ENCODE data around the gene PROSER3. TPM values are rescaled to one million over a fixed set of nuclear protein-coding genes. Genes with fewer than 3 reads are reported as not detected.
A peak's percentile ranks its signal among the peaks of the same experiment; 100 is the strongest.

The PROSER3 gene
- total RNA-seq, 4 donors from 2014 or later, result 9.6 to 23.8 (median 17.1) TPM

DNA sequence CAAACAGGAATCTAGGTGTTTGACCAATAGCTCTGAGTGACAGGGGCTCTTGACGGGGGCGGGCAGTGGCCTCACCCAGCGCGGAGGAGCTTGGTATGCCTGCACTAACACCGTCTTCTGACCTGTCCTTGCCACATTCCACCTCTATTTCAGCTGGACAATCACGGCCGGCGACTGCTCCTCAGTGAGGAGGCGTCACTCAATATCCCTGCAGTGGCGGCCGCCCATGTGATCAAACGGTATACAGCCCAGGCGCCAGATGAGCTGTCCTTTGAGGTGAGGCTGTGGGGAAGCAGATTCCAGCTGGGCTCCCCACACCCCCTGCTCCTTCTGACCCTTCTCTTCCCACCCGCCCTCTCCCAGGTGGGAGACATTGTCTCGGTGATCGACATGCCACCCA, 22.1 kb downstream of the PROSER3 start:
- TF ChIP-seq POLR2AphosphoS5 (IDR thresholded peaks at IDR 0.05) (no peak), EP300 (IDR thresholded peaks at IDR 0.05) (no peak), POLR2A (IDR thresholded peaks at IDR 0.05) (no peak)
- TF ChIP-seq, protein P1, sequence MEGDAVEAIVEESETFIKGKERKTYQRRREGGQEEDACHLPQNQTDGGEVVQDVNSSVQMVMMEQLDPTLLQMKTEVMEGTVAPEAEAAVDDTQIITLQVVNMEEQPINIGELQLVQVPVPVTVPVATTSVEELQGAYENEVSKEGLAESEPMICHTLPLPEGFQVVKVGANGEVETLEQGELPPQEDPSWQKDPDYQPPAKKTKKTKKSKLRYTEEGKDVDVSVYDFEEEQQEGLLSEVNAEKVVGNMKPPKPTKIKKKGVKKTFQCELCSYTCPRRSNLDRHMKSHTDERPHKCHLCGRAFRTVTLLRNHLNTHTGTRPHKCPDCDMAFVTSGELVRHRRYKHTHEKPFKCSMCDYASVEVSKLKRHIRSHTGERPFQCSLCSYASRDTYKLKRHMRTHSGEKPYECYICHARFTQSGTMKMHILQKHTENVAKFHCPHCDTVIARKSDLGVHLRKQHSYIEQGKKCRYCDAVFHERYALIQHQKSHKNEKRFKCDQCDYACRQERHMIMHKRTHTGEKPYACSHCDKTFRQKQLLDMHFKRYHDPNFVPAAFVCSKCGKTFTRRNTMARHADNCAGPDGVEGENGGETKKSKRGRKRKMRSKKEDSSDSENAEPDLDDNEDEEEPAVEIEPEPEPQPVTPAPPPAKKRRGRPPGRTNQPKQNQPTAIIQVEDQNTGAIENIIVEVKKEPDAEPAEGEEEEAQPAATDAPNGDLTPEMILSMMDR (IDR thresholded peaks at IDR 0.05), result no peak
- H3K27ac ChIP-seq, result no peak overlapping the region
- H3K9me3 ChIP-seq, result no peaks in the 10 kb centered on the region
- no peak for DNase-seq (ENCODE audit: low spot score in 2 of 2)
- H3K36me3 ChIP-seq, result peaks cover 44% of the 10 kb centered on the region
- no peaks in the 10 kb centered on the region for H3K27me3 ChIP-seq
- WGBS, result 95% methylated on average over 13 of the region's 16 CpGs
- H3K4me1 ChIP-seq, result peaks cover 13% of the 10 kb centered on the region
- no peak overlapping the region for H3K4me3 ChIP-seq

DNA sequence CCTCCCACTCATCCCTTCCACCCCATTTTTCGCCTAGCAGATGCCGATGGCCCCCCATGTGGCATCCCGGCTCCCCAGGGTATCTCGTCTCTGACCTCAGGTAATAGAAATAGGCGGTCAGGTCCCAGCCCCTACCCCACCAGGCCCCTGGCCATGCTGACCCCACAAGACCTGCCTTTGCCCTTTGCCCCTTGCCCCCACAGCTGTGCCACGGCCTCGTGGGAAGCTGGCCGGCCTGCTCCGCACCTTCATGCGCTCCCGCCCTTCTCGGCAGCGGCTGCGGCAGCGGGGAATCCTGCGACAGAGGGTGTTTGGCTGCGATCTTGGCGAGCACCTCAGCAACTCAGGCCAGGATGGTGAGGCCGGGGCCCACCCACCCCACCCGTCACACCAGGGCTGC, 22.7 kb downstream of the PROSER3 start:
- TF ChIP-seq POLR2A (IDR thresholded peaks at IDR 0.05) (no peak), POLR2AphosphoS5 (IDR thresholded peaks at IDR 0.05) (no peak), EP300 (IDR thresholded peaks at IDR 0.05) (no peak)
- TF ChIP-seq, protein P1 (IDR thresholded peaks at IDR 0.05), result no peak
- Histone ChIP-seq H3K4me3 (no peak overlapping the region), H3K27ac (no peak overlapping the region), H3K9me3 (no peaks in the 10 kb centered on the region), H3K36me3 (peaks cover 48% of the 10 kb centered on the region), H3K27me3 (no peaks in the 10 kb centered on the region), H3K4me1 (peaks cover 9% of the 10 kb centered on the region)
- WGBS, result 98% methylated on average over 9 of the region's 20 CpGs
- DNase-seq (ENCODE audit: low spot score in 2 of 2), result peak in 1 of 2 donors; percentile 59

DNA sequence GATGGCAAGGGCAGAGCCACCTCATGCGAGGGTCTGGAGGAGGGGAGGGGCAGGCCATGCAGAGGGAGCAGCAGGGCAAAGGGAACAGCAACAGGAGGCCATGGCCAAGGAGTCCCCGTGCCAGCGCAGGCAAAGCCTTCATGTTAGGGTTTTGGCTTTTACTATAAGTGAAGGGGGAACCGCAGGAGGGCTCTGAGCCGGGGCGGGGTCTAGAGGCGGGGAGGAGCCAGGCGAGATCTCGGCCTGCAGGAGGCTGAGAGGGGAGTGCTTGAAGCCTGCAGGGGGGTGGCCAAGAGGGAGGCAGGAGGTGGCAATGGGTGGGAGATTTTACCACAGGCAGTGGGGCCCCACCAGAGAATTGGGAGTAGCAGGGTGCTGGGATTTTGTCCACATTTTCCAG, 23.7 kb downstream of the PROSER3 start:
- peaks cover 53% of the 10 kb centered on the region for H3K36me3 ChIP-seq
- TF ChIP-seq POLR2AphosphoS5 (IDR thresholded peaks at IDR 0.05) (no peak), POLR2A (IDR thresholded peaks at IDR 0.05) (no peak), EP300 (IDR thresholded peaks at IDR 0.05) (no peak)
- TF ChIP-seq, protein P1 (IDR thresholded peaks at IDR 0.05), result no peak

DNA sequence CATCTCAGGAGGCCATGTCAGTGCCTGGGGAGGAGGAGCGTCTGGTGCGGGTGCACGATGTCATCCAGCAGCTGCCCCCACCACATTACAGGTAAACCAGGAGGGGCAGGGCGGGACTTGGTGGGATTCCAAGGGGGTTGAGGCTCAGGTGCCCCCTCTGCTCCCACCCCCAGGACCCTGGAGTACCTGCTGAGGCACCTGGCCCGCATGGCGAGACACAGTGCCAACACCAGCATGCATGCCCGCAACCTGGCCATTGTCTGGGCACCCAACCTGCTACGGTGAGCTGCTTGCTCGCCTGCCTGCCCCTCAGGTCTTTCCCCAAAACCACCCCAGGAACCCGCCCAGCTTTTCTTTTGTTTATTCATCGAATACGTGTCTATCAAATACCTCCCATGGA, 24.6 kb downstream of the PROSER3 start:
- Histone ChIP-seq H3K4me1 (no peaks in the 10 kb centered on the region), H3K4me3 (no peak overlapping the region), H3K36me3 (peaks cover 56% of the 10 kb centered on the region), H3K27me3 (no peaks in the 10 kb centered on the region), H3K27ac (no peak overlapping the region), H3K9me3 (no peaks in the 10 kb centered on the region)
- peak in 1 of 2 donors; percentile 60 for DNase-seq (ENCODE audit: low spot score in 2 of 2)
- TF ChIP-seq, protein P1 (IDR thresholded peaks at IDR 0.05), result no peak
- TF ChIP-seq EP300 (IDR thresholded peaks at IDR 0.05) (no peak), POLR2A (IDR thresholded peaks at IDR 0.05) (no peak), POLR2AphosphoS5 (IDR thresholded peaks at IDR 0.05) (no peak)
- 96% methylated on average over 8 of the region's 12 CpGs for WGBS

More for the DNA sequence above, 23.7 kb downstream of the PROSER3 start:
- Histone ChIP-seq H3K27me3 (no peaks in the 10 kb centered on the region), H3K4me1 (no peaks in the 10 kb centered on the region), H3K27ac (no peak overlapping the region), H3K9me3 (no peaks in the 10 kb centered on the region), H3K4me3 (no peak overlapping the region)
- 87% methylated on average over 9 of the region's 9 CpGs for whole genome bisulfite sequencing
- no peak for DNase-seq (ENCODE audit: low spot score in 2 of 2)

DNA sequence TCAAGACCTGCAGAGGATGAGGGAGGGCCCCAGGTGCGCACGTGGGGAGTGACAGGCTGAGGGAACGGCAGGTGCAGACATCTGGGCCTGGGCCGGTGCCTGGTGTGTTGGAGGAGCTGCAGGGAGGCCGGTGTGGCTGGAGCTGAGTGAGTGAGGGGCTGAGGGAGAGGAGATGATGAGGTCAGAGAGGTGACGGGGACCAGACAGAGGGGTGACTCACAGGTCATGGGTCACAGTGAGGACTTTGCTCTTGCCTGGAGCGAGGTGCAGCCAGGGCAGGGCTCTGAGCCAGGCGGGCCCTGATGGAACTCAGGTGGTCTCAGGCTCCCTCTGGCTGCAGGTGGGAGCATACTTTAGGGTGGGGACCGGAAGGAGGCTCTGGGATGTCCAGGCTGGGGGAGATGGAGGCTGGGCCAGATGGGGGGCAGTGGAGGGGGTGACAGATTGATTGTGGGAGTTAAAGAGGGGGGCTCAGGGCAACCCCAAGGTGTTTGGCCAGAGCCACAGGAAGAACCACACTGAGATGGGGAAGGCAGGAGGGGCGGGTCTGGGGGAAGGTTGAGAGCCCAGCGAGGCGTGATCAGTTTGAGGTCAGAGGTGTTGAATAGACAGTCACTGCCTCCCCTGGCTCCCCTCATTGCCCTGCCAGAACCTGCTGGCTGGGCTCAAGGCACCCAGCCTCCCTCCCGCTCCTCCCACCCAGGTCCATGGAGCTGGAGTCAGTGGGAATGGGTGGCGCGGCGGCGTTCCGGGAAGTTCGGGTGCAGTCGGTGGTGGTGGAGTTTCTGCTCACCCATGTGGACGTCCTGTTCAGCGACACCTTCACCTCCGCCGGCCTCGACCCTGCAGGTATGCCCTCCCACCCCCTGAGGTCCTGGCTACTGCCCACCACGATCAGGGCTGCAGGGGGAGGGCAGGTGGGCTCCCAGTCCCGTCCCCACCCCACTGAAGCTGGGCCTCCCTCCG, 25.8 kb downstream of the PROSER3 start:
- no peak overlapping the region for H3K27ac ChIP-seq
- H3K9me3 ChIP-seq, result no peaks in the 10 kb centered on the region
- no peak for TF ChIP-seq POLR2A (IDR thresholded peaks at IDR 0.05)
- TF ChIP-seq, protein P1 (IDR thresholded peaks at IDR 0.05), result no peak
- TF ChIP-seq POLR2AphosphoS5 (IDR thresholded peaks at IDR 0.05), result no peak
- no peaks in the 10 kb centered on the region for H3K4me1 ChIP-seq
- 85% methylated on average over 27 of the region's 28 CpGs for WGBS
- peaks cover 56% of the 10 kb centered on the region for H3K36me3 ChIP-seq
- no peak for DNase-seq (ENCODE audit: low spot score in 2 of 2)
- no peaks in the 10 kb centered on the region for H3K27me3 ChIP-seq
- H3K4me3 ChIP-seq, result no peak overlapping the region

Measured in suprapubic skin (tissue), 4 donors.